ENCODE results near the gene UNC79.
"Not testable (repeated sequence)": the region's sequence is repeated elsewhere in the genome, so short reads cannot be mapped to it uniquely, and the experiment has no call there.

UNC79 gene

GRCh38 chr14:93496856-93497741, 66.4 kb downstream of the UNC79 start:
- DNase-seq = no peak

- peak; percentile 93 for DNase-seq
Measured at GRCh38 chr14:93510056-93510455, 79.3 kb downstream of the UNC79 start.

GRCh38 chr14:93511001-93511400, 80.3 kb downstream of the UNC79 start:
- DNase-seq = peak; percentile 81

GRCh38 chr14:93520053-93520607, 89.4 kb downstream of the UNC79 start:
- DNase-seq = no peak

- DNase-seq = no peak
Measured at GRCh38 chr14:93522221-93522620, 91.5 kb downstream of the UNC79 start.

GRCh38 chr14:93525216-93525615, 94.5 kb downstream of the UNC79 start:
- not testable (repeated sequence) for DNase-seq

GRCh38 chr14:93525696-93526451, 95.1 kb downstream of the UNC79 start:
- peak; percentile 10 for DNase-seq

DNA sequence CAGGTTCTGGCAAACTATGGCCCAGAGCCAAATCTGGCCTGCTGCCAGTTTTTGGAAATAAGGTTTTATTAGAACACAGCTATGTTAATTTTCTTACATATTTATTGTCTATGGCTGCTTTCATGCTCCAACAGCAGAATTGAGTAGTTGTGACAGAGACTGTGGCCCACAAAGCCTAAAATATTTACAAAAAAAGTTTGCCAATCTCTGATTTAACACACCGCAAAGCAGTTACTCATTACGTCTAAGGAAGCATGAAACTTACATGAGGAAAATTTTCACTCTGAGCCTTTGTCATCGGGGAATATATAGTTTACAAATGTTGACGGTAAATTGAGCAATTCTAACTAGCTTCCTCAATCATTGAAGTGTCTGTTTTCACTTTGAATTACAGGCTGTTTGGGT, 96.5 kb downstream of the UNC79 start:
- peak; percentile 99 for DNase-seq

DNA sequence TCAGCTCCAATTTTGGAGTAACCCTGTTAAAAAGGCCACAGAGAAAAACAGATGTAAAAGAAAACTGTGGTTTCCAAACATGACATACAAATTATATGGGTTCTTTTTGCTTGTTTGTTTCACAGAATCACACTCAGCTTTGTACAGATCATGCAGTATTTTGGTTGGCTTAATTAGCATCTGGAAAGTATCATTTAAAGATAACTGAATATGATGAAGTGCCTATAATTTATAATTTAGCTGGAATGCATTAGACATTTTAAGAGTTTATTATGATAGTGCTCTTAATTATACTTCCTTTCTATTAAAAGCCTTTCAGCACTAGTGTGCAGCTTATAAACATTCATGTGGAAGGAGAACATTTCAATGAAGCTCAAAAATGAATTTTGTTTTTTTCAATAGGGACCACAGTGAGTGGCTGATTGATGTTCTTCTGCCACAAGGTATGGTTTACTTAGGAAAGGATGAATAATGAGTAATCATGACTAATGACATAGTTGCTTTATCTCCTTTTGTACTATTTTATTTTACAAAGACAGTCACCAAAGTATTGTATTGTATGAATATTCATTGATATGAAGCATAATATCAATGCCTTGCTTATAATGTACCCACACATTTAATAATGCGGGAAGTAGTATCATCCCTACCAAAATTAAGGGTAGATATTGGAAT, 98.3 kb downstream of the UNC79 start:
- no peak for DNase-seq

DNA sequence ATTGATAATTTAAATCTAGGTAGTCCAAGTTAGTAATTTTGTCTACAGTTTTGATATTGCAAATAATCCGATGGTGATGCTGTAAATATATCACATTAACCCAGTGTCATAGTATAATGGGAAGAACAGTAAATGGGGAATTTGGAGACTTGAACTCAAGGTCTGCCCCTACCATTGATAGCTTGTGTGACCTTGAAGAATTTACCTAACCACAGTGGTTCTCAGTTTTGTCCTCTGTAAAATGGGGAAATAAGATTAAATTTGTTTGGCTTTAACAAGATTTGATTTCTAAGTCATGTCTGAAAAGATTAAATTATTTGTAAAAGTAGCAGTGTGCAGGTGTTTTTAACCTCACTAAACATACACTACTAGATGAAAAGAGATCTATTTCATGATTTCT, 100.9 kb downstream of the UNC79 start:
- DNase-seq = no peak

- peak; percentile 69 for DNase-seq
Measured at GRCh38 chr14:93532541-93532940, 101.8 kb downstream of the UNC79 start.

- DNase-seq = no peak
Measured at GRCh38 chr14:93533437-93533836, 102.7 kb downstream of the UNC79 start.

DNA sequence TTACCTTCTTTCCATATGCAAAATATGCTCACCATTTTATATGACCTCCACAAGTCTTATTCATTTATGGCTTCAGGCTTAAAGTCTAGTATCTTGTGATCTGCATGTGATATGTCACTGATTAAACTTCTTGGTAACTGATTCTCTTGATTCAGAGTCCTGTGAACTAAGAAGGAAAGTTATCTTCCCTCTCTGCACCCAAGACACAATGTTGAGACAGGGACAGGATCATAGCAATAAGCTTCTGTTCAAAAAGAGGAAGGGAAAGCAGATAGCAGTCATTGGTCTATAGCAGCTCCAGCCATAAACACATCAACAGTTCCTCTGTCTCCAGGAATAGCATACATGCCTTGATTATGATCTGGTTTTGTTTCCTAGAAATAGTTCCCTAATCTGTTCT, 103.1 kb downstream of the UNC79 start:
- DNase-seq = peak; percentile 95

DNA sequence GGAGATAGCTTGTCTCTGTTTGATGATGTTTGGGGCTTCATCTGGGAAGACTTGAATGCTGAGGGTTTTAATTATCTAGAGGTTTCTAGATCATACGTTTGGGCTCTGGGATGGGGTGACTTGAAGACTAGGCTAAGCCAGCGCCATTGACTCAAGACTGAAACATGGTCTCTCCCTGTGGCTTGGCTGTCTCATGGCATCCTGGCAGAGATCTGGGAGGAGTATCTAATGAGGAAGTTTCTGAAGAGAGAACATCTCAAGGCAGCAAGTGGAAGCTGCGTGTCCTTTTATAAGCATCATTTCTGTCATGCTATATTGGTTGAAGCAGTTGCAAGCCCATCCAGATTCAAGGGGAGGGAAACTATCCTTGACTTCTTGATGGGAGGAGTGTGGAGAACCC, 104.8 kb downstream of the UNC79 start:
- peak; percentile 32 for DNase-seq

DNA sequence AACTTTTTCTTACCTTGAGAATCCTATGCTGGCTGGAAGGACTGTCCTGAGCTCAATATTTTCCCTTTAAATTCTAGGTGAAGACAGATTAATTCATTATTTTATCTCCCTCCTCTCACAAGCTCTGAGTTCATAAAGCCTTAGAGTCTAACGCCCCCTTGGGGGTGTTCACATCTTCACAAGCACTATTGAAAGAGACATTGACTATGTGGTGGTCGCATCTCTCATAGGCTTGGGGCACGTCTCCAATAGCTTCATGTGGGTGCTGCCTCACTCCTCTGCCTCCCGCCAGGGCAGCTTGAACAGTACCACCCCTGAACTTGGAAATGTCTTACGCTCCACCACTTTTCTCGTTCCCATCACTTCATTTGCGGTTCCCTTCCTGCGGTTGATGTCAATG, 106.2 kb downstream of the UNC79 start:
- DNase-seq = peak; percentile 45

- no peak for DNase-seq
Measured at GRCh38 chr14:93537951-93538350, 107.2 kb downstream of the UNC79 start.

DNA sequence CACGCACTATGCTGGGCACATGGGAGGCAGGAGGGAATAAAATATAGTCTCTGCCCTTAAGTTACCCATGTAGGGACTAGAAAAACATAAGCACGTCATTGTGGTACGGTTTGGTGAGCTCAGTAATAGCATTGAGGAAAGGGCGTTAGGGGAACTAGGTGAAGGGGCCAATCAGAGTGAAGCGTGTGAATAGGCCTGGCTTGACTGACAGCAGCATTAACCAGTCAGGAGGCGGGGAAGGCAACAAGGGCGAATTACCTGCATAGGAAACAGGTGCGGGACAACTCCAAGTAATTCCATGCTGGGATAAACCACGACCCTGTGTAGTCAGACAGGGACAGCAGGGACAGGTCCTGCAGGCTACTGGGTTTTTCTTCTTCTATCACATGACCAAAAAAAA, 107.7 kb downstream of the UNC79 start:
- DNase-seq = no peak

DNA sequence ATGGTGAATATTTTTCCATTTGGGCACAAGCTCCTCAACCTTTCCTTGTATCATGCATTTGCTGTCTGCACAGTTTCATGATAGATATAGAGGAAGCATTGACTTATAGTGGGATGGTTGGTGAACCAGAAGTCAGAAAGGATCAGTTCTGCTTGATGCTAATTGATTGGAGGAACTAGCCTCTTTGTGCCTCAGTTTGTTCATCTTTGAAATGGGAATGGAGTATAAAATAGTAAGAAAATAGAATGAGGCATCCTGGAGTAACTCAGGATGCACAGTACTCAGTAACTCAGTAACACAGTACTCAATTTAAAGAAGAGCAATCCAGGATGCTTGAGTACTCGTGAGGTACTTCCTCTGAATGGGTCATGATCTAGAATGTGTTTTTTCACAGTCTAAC, 109.5 kb downstream of the UNC79 start:
- no peak for DNase-seq

- DNase-seq = peak; percentile 64
Measured at GRCh38 chr14:93543766-93544165, 113.0 kb downstream of the UNC79 start.

GRCh38 chr14:93544212-93544611, 113.5 kb downstream of the UNC79 start:
- DNase-seq = no peak

DNA sequence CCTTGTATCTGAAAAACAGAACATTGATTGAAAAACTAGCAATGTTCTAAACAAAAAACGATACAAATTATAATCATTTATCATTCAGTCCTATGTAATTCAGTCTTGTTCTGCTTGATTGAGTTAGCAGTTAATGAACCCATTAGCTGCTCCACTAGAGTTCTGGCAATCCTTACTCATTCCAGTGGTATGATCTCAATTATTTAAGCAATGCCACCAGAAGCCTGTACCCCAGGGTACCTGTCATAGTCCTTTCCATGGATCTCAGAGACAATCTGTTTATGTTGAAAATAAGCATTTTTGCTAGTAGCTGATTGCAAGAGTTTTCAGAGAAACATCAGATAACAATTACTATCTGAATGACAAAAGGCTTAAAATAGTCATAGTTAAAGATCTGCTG, 115.9 kb downstream of the UNC79 start:
- no peak for DNase-seq

DNA sequence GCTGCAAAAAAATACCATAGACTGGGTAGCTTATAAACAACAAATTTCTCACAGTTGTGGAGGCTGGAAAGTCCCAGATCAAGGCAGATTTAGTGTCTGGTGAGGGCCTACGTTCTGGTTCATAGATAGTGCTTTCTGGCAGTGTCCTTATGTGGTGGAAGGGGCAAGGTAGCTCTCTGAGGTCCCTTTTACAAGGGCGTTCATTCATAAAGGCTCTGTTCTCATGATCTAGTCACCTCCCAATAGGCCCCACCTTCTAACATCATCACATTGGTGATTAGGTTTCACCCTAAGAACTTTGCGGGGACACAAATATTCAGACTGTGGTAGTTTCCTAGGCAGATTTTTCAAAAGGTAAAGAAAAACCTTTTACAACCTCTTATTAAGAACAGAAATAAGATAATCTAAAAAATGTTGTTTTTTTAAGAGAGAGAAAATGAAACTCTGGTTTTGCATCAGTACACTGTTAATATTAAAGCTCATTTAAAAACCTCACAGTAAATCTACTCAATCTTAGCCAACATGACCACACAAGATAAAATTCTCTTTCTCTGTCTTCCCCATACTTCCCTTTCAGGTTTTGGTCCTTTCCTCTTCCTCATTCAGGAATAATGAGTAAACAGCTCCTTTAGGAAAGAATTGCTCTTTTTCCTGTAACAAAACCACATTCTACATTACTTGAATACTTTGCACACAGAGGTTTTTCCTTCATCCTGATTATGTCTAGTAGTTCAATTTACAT, 117.5 kb downstream of the UNC79 start:
- DNase-seq = peak; percentile 19

- DNase-seq = no peak
Measured at GRCh38 chr14:93549595-93549994, 118.9 kb downstream of the UNC79 start.
